Liver (tissue), 3 donors: Measurements from ENCODE around the gene FAM229B.

Experiments
- CTCF ChIP-seq: fragments of 150-350 bp; IDR thresholded peaks from 2 replicates; pipeline ENCODE4 v1.5.1; 2017; ENCODE audit warnings: improper control_type of control experiment, low read depth, low read length; ENCODE audit not compliant: missing input control
- FOXA1 ChIP-seq: IDR thresholded peaks from 2 replicates; pipeline ENCODE4 v1.6.1; 2016; ENCODE audit warnings: antibody characterized with exemption
- GABPA ChIP-seq, 2 donors: IDR thresholded peaks in 1 of 2; conservative IDR thresholded peaks in 1 of 2; 2 replicates each; pipeline ENCODE4 v1.6.1; 2016; ENCODE audit warnings: antibody characterized with exemption in 2 of 2, mild to moderate bottlenecking in 1 of 2, moderate library complexity in 1 of 2
- HNF4A ChIP-seq, 2 donors: conservative IDR thresholded peaks; 2 replicates each; pipeline ENCODE4 v1.6.1; 2016; ENCODE audit warnings: antibody characterized with exemption in 2 of 2, mild to moderate bottlenecking in 2 of 2
- JUND ChIP-seq, 2 donors: IDR thresholded peaks; 2 replicates each; pipeline ENCODE4 v1.6.1; 2016; ENCODE audit warnings: antibody characterized with exemption in 2 of 2
- RAD21 ChIP-seq, 2 donors: IDR thresholded peaks; 2 replicates each; pipeline ENCODE4 v1.6.1; 2016; ENCODE audit warnings: antibody characterized with exemption in 2 of 2, mild to moderate bottlenecking in 2 of 2
- REST ChIP-seq: IDR thresholded peaks from 2 replicates; pipeline ENCODE4 v1.6.1; 2016; ENCODE audit warnings: antibody characterized with exemption, mild to moderate bottlenecking
- ZBTB33 ChIP-seq: IDR thresholded peaks from 2 replicates; pipeline ENCODE4 v1.6.1; 2016; ENCODE audit warnings: antibody characterized with exemption
- donor health status: healthy.
- donor health status: healthy.

- TF ChIP-seq HNF4A (conservative IDR thresholded peaks at IDR 0.05) (no peak), CTCF (no peak), JUND (IDR thresholded peaks at IDR 0.05) (no peak), REST (no peak), FOXA1 (no peak), RAD21 (IDR thresholded peaks at IDR 0.05) (no peak), GABPA (IDR thresholded peaks at IDR 0.05 in 1 of 2, conservative IDR thresholded peaks at IDR 0.05 in 1 of 2) (no peak), ZBTB33 (no peak)
Observed at GRCh38 chr6:112044856-112045255, 42.5 kb upstream of the FAM229B start.
